Activated CD4-positive, alpha-beta T cell treated with anti-CD3 and anti-CD28 coated beads for 1 hour (primary cell): ENCODE results near the gene SIGLEC1.
A peak's percentile ranks its signal among the peaks of the same experiment; 100 is the strongest.

Experiments used
- DNase-seq: peaks from one replicate; pipeline ENCODE4 v3.0.0-alpha.2; 2020

Gene SIGLEC1

GRCh38 chr20:3724356-3724755, 12.0 kb upstream of the SIGLEC1 start:
- no peak for DNase-seq

DNA sequence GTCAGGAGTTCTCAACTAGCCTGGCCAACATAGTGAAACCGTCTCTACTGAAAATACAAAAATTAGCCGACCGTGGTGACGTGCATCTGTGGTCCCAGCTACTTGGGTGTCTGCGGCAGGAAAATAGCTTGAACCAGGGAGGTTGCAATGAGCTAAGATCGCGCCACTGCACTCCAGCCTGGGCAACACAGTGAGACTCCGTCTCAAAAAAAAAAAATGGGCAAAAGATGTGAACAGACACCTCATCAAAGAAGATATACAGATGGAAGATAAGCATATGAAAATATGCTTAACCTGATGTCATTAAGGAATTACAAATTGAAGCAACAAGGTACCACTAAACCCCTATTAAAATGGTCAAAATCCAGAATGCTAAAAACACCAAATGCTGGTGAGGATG, 10.9 kb upstream of the SIGLEC1 start:
- no peak for DNase-seq

DNA sequence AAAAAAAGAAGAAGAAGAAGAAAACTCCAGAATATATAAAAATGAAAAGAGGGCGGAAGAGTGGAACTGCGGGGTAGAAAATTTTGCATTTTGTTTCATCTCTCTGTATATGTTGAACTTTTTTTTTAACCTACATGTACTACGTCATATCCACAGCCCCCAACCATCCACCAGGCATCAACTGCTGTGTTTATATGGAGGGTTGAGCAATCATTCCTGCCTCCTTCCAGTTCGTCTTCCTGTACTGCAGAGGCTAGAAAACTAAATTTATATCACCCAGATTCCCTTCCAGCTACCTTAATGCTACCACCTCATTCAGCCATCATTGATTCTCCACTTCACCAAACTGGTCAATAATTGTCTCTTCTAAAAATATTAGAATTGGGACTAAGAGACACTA, 9.5 kb upstream of the SIGLEC1 start:
- no peak for DNase-seq

DNA sequence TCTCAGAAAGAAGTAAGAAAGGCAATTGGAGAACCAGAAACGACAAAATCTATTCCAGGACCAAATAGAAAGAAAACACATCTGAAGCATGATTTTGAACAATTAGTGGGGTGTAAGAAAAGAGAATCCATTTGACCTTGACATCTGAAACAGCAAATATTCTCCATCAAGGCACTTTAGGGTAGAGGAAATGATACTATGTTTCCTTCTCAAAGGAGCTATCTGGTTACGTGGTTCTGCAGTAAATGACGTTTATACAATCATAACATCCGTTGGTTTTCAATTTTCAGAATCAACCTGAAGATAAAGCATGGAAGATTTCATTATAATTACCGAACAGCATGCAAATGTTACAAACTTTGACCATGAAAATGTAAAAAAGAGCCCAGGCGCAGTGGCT, 8.2 kb upstream of the SIGLEC1 start:
- no peak for DNase-seq

- no peak for DNase-seq
Observed at GRCh38 chr20:3720068-3720467, 7.7 kb upstream of the SIGLEC1 start.

- DNase-seq: no peak
Observed at GRCh38 chr20:3719046-3719445, 6.6 kb upstream of the SIGLEC1 start.

GRCh38 chr20:3716195-3716834, 3.9 kb upstream of the SIGLEC1 start:
- DNase-seq: no peak

- DNase-seq: no peak
Observed at GRCh38 chr20:3714092-3714491, 1.7 kb upstream of the SIGLEC1 start.

- no peak for DNase-seq
Observed at GRCh38 chr20:3711484-3711941, 887 bp downstream of the SIGLEC1 start.

DNA sequence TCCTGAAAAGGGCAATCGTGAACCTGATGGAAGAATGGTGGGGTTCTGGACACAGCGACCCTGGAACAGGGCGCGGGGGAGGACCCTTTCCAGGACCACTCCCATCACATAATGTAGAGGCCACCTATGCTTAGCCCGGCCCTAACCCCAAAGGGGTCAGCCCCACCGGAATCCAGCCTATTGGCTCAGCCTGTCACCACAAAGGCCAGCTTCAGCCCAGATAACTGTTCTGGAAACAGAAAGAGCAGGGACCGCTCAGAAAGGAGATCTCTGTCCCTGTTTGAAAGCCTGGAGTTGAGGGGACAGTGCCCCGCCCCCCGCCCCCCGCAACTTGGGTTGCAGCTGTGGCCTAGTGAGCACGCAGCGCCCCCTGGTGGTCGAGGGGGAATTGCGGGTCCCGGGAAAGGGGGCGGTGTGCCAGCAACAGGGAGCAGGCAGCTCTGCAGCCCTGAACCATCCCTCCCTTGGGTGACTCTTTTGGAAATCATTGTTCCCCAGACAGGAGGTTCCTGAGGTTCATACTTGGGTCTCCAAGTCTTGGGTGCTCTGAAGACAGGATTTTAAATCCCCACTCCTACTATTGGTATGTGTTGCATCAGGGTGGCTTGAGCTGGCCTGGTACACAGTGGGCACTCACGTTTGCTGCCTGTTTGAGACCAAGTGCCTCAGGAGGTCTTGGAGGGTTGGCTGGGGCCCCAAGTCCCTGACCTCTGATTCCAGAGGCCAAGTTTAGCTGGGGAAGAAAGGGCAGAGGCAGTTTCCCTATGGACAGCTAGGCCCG, 1.5 kb downstream of the SIGLEC1 start:
- DNase-seq: peak; percentile 57

DNA sequence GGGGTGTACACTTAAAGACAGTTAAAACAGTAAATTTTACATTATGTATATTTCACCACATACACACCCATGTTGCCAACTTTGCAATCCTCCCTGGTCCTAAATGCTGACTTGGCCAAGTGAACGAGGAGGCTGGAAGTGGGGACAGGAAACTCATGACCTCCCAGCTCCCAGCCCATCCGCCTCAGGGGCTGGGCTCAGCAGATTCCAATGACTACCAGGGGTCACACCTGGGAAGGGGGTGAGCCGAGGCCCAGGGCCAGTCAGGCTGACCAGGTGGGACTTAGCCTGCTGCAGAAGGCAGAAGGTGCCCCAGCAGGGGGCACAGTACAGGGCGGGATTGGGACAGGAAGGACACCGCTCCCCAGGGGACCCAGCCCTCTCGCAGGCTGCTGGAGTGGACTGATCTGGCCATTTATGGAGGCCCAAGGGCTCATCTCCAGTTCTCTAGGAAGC, 2.4 kb downstream of the SIGLEC1 start:
- DNase-seq: no peak

DNA sequence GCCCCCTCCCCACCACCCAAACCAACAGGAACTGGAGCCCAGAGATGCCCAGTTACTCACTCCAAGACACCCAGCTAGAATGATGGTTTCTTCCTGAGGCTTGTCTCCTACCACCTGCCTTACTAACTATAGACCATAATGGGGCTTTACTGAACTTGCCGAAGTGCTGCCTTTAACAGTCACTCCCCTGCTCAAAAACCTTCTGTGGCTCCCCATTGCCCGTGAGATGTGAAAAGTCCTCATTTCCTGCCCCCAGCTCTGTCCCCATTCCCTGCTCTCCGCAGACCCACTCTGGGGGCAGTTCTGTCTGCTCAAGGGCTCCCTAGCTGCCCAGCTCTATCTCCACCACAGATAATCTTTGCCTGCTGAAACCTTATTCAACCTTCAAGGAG, 4.9 kb downstream of the SIGLEC1 start:
- no peak for DNase-seq

GRCh38 chr20:3706774-3707507, 5.5 kb downstream of the SIGLEC1 start:
- DNase-seq: no peak

DNA sequence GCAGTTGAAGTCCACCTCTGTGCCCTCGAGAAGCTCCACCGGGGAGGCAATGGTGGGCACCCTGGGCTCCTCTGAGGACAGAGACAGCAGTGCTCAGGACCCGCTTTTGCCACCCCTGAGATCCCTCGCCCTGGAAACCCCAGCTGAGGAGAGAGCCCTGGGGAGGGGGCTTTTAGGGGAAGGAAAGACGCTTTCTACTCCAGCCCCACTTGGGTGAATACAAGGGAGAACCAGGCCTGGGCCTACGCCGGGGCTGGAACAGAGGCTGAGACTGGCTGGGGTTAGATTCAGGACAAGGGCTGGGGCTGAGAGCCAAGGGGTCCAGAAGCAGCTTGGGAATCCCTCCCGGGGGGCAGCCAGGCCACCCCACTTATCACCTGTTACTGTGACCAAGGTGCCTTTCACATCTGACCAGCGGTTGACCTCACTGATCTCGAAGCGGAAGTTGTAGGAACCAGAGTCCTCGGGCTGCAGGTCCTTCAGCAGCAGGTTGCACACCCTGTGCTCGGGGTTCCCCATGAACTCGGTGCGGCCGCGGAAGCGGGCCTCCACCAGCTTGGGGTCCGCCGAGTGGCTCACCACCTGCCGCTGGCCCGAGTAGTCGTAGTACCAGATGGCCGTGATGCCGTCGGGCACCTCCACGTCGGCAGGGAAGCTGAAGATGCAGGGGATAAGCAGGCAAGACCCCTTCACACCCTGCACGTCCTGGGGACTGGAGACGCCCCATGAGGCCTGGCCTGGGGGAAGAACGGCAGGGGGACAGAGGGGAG, 6.2 kb downstream of the SIGLEC1 start:
- no peak for DNase-seq

GRCh38 chr20:3705491-3705969, 6.9 kb downstream of the SIGLEC1 start:
- no peak for DNase-seq

GRCh38 chr20:3704087-3704486, 8.3 kb downstream of the SIGLEC1 start:
- DNase-seq: no peak

- no peak for DNase-seq
Observed at GRCh38 chr20:3702611-3703391, 9.6 kb downstream of the SIGLEC1 start.

GRCh38 chr20:3701061-3701998, 11.1 kb downstream of the SIGLEC1 start:
- DNase-seq: no peak

- no peak for DNase-seq
Observed at GRCh38 chr20:3699037-3699436, 13.4 kb downstream of the SIGLEC1 start.

GRCh38 chr20:3698591-3699001, 13.8 kb downstream of the SIGLEC1 start:
- no peak for DNase-seq
